Measurements from ENCODE around the gene PCDHB15. TPM values are rescaled to one million over a fixed set of nuclear protein-coding genes. Genes with fewer than 3 reads are reported as not detected.
"Not testable (repeated sequence)": the region's sequence is repeated elsewhere in the genome, so short reads cannot be mapped to it uniquely, and the experiment has no call there.

Gene PCDHB15
- 0.16 and 2.1 TPM in 2 replicates for total RNA-seq (2014; rRNA removed; shearing (Covaris generic))

GRCh38 chr5:141245250-141245717, at the start of gene PCDHB15:
TSS of gene PCDHB15 (plus strand) at chr5:141245395. CDS start at chr5:141245579, 184 bp downstream.
- no peak for DNase-seq (ENCODE audit: low spot score)

GRCh38 chr5:141196363-141196762, 48.8 kb upstream of the PCDHB15 start:
- no peak for DNase-seq (ENCODE audit: low spot score)

GRCh38 chr5:141199359-141200235, 45.6 kb upstream of the PCDHB15 start, which contains the start of gene PCDHB11:
TSS of gene PCDHB11 (plus strand) at chr5:141199627. CDS start at chr5:141199775, 148 bp downstream.
- DNase-seq (ENCODE audit: low spot score), result peak; percentile 40

- DNase-seq (ENCODE audit: low spot score), result not testable (repeated sequence)
Observed at GRCh38 chr5:141201126-141201525, 44.1 kb upstream of the PCDHB15 start.

- DNase-seq (ENCODE audit: low spot score), result not testable (repeated sequence)
Observed at GRCh38 chr5:141201646-141202045, 43.5 kb upstream of the PCDHB15 start.

GRCh38 chr5:141208478-141208877, 36.7 kb upstream of the PCDHB15 start, which contains the start of gene PCDHB12:
TSS of gene PCDHB12 (plus strand) at chr5:141208719. CDS start at chr5:141208908, 189 bp downstream.
- peak; percentile 47 for DNase-seq (ENCODE audit: low spot score)

GRCh38 chr5:141210281-141210680, 34.9 kb upstream of the PCDHB15 start:
- not testable (repeated sequence) for DNase-seq (ENCODE audit: low spot score)

- DNase-seq (ENCODE audit: low spot score), result not testable (repeated sequence)
Observed at GRCh38 chr5:141210849-141211248, 34.3 kb upstream of the PCDHB15 start.

- peak; percentile 44 for DNase-seq (ENCODE audit: low spot score)
Observed at GRCh38 chr5:141213656-141214339, 31.4 kb upstream of the PCDHB15 start, which contains the start of gene PCDHB13. TSS of gene PCDHB13 (plus strand) at chr5:141213919. CDS start at chr5:141214124, 205 bp downstream.

GRCh38 chr5:141214583-141214982, 30.6 kb upstream of the PCDHB15 start:
- not testable (repeated sequence) for DNase-seq (ENCODE audit: low spot score)

GRCh38 chr5:141215504-141215903, 29.7 kb upstream of the PCDHB15 start:
- DNase-seq (ENCODE audit: low spot score), result not testable (repeated sequence)

GRCh38 chr5:141216035-141216434, 29.2 kb upstream of the PCDHB15 start:
- DNase-seq (ENCODE audit: low spot score), result not testable (repeated sequence)

GRCh38 chr5:141223112-141223783, 21.9 kb upstream of the PCDHB15 start, which contains the start of gene PCDHB14:
TSS of gene PCDHB14 (plus strand) at chr5:141223343. CDS start at chr5:141223506, 163 bp downstream.
- DNase-seq (ENCODE audit: low spot score), result peak; percentile 62

- not testable (repeated sequence) for DNase-seq (ENCODE audit: low spot score)
Observed at GRCh38 chr5:141224844-141225243, 20.4 kb upstream of the PCDHB15 start.

GRCh38 chr5:141225421-141225820, 19.8 kb upstream of the PCDHB15 start:
- DNase-seq (ENCODE audit: low spot score), result not testable (repeated sequence)

- DNase-seq (ENCODE audit: low spot score), result no peak
Observed at GRCh38 chr5:141234109-141234667, 11.0 kb upstream of the PCDHB15 start.

GRCh38 chr5:141235922-141236321, 9.3 kb upstream of the PCDHB15 start:
- not testable (repeated sequence) for DNase-seq (ENCODE audit: low spot score)

- DNase-seq (ENCODE audit: low spot score), result no peak
Observed at GRCh38 chr5:141236516-141237313, 8.5 kb upstream of the PCDHB15 start.

- no peak for DNase-seq (ENCODE audit: low spot score)
Observed at GRCh38 chr5:141241496-141241895, 3.7 kb upstream of the PCDHB15 start.

GRCh38 chr5:141246971-141247370, 1.8 kb downstream of the PCDHB15 start:
- DNase-seq (ENCODE audit: low spot score), result not testable (repeated sequence)
